NCI-H1105 treated with DMSO at 0.1 percent for 48 hours (cell line): ENCODE data around the gene RPL29.

Experiments used
- DNase-seq: peaks from one replicate; lab custom pipeline; 2025; lab: John Stamatoyannopoulos, UW

RPL29 gene

GRCh38 chr3:51945926-51946705 is 49.6 kb downstream of the RPL29 start:
- no peak for DNase-seq

GRCh38 chr3:51945031-51945840 is 50.5 kb downstream of the RPL29 start:
- DNase-seq, result no peak

GRCh38 chr3:51944451-51945021 is 51.2 kb downstream of the RPL29 start:
- no peak for DNase-seq
